KG1 (cell line): ENCODE measurements around the gene TAF13.
"Not testable (repeated sequence)": the region's sequence is repeated elsewhere in the genome, so short reads cannot be mapped to it uniquely, and the experiment has no call there.

ENCODE experiments used
- DNase-seq: peaks from one replicate; lab custom pipeline; 2025; lab: John Stamatoyannopoulos, UW

Gene TAF13

GRCh38 chr1:109091078-109091838, 15.5 kb upstream of the TAF13 start:
- DNase-seq: peak; percentile 54

- peak; percentile 76 for DNase-seq
These were observed 14.6 kb upstream of the TAF13 start, which contains the start of gene TMEM167B for GRCh38 chr1:109090196-109091077. Gene TMEM167B (plus strand): TSS chr1:109090764. CDS start chr1:109090873, 109 bp downstream.

GRCh38 chr1:109089242-109090015, 13.6 kb upstream of the TAF13 start:
- no peak for DNase-seq

- DNase-seq: no peak
These were observed 9.0 kb upstream of the TAF13 start for GRCh38 chr1:109084563-109085517.

- DNase-seq: no peak
These were observed 8.1 kb upstream of the TAF13 start for GRCh38 chr1:109083923-109084322.

- no peak for DNase-seq
These were observed 7.7 kb upstream of the TAF13 start for GRCh38 chr1:109083501-109083900.

GRCh38 chr1:109080441-109081082, 4.8 kb upstream of the TAF13 start:
- DNase-seq: no peak

- no peak for DNase-seq
These were observed 3.4 kb upstream of the TAF13 start for GRCh38 chr1:109079240-109079622.

- no peak for DNase-seq
These were observed 2.5 kb upstream of the TAF13 start for GRCh38 chr1:109078317-109078716.

- DNase-seq: no peak
These were observed 6.5 kb downstream of the TAF13 start for GRCh38 chr1:109069294-109069693.

- DNase-seq: no peak
These were observed 7.9 kb downstream of the TAF13 start for GRCh38 chr1:109067883-109068282.

- DNase-seq: no peak
These were observed 10.7 kb downstream of the TAF13 start for GRCh38 chr1:109065137-109065536.

GRCh38 chr1:109061183-109061582, 14.6 kb downstream of the TAF13 start:
- DNase-seq: no peak

GRCh38 chr1:109060707-109061106, 15.1 kb downstream of the TAF13 start:
- no peak for DNase-seq

GRCh38 chr1:109059026-109059425, 16.8 kb downstream of the TAF13 start:
- no peak for DNase-seq

- DNase-seq: no peak
These were observed 19.7 kb downstream of the TAF13 start for GRCh38 chr1:109056064-109056463.

- DNase-seq: not testable (repeated sequence)
These were observed 23.7 kb downstream of the TAF13 start for GRCh38 chr1:109052145-109052544.

- DNase-seq: no peak
These were observed 25.4 kb downstream of the TAF13 start for GRCh38 chr1:109050228-109050995.

GRCh38 chr1:109048335-109048734, 27.5 kb downstream of the TAF13 start:
- no peak for DNase-seq

GRCh38 chr1:109047339-109047738, 28.5 kb downstream of the TAF13 start:
- no peak for DNase-seq
